GM12801 (cell line): Measurements from ENCODE around the gene HNRNPF.

Experiments used
- TF ChIP-seq, protein P1 (sequence below): IDR thresholded peaks from one replicate; pipeline ENCODE4 v1.5.1; 2011; ENCODE audit warnings: control low read depth; ENCODE audit not compliant: insufficient read length; ENCODE audit errors: extremely low read depth

Gene HNRNPF

DNA sequence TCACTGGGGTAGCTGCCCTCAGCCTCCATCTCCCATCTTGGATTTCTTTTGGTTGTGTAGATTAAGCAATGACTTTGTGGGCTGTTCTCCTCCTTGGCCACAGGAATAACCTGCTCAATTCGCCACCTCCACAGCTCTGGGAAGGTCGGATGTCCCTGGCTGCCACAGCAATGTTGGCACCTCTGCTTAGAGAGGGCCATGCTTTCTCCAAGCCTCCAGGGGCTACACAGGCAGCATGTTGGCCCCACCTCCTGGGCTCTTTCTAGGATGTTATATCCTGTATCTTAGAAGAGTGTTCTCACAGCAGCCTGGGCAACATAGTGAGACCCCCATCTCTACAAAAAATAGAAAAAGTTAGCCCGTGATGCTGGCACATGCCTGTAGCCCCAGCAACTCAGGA, 72.9 kb downstream of the HNRNPF start:
- TF ChIP-seq, protein P1, sequence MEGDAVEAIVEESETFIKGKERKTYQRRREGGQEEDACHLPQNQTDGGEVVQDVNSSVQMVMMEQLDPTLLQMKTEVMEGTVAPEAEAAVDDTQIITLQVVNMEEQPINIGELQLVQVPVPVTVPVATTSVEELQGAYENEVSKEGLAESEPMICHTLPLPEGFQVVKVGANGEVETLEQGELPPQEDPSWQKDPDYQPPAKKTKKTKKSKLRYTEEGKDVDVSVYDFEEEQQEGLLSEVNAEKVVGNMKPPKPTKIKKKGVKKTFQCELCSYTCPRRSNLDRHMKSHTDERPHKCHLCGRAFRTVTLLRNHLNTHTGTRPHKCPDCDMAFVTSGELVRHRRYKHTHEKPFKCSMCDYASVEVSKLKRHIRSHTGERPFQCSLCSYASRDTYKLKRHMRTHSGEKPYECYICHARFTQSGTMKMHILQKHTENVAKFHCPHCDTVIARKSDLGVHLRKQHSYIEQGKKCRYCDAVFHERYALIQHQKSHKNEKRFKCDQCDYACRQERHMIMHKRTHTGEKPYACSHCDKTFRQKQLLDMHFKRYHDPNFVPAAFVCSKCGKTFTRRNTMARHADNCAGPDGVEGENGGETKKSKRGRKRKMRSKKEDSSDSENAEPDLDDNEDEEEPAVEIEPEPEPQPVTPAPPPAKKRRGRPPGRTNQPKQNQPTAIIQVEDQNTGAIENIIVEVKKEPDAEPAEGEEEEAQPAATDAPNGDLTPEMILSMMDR = no peak
